ENCODE data around the gene PARD6G. TPM values are rescaled to one million over a fixed set of nuclear protein-coding genes. Genes with fewer than 3 reads are reported as not detected.

PARD6G gene
- total and polyA plus RNA-seq, 2 of the 13 experiments (the other 11 are each of a cell fraction or from before 2014, with no cell fraction given): 3.6 to 7.4 TPM

- CTCF ChIA-PET (ENCODE audit: low intra/inter-chr PET ratio, low total read pairs): no interaction called here
- H3K9ac ChIP-seq (ENCODE audit: insufficient read depth, low read depth, low read length): no peak overlapping the region
- POLR2A ChIA-PET: no interaction called here
- no peak overlapping the region for H3K4me2 ChIP-seq (ENCODE audit: low read depth, low read length)
- TF ChIP-seq CREM (IDR thresholded peaks at IDR 0.05) (no peak), CREM (CRISPR knock-in tag; IDR thresholded peaks at IDR 0.05) (no peak), FOXC1 (CRISPR knock-in tag; IDR thresholded peaks at IDR 0.05; ENCODE audit: borderline replicate concordance) (no peak), HNF4G (IDR thresholded peaks at IDR 0.05; ENCODE audit: borderline replicate concordance, low read depth, low read length) (no peak), HNF4G (CRISPR knock-in tag; IDR thresholded peaks at IDR 0.05; ENCODE audit: borderline replicate concordance, low read depth) (no peak), SETDB1 (CRISPR knock-in tag; IDR thresholded peaks at IDR 0.05; ENCODE audit: borderline replicate concordance) (no peak), ZNF350 (CRISPR knock-in tag; IDR thresholded peaks at IDR 0.05; ENCODE audit: borderline replicate concordance, low read depth) (no peak), YEATS4 (CRISPR knock-in tag; IDR thresholded peaks at IDR 0.05; ENCODE audit: borderline replicate concordance) (no peak), FOSL1 (CRISPR knock-in tag; IDR thresholded peaks at IDR 0.05; ENCODE audit: borderline replicate concordance) (no peak), ZFP36L1 (CRISPR knock-in tag; IDR thresholded peaks at IDR 0.05) (no peak), TAF15 (IDR thresholded peaks at IDR 0.05; ENCODE audit: low read depth, low read length, poor library complexity, severe bottlenecking) (no peak), ARNT2 (CRISPR knock-in tag; IDR thresholded peaks at IDR 0.05; ENCODE audit: low read depth) (no peak), TARDBP (CRISPR knock-in tag; IDR thresholded peaks at IDR 0.05) (no peak), ZNF737 (CRISPR knock-in tag; IDR thresholded peaks at IDR 0.05; ENCODE audit: borderline replicate concordance) (no peak), ZNF670 (CRISPR knock-in tag; IDR thresholded peaks at IDR 0.05; ENCODE audit: borderline replicate concordance) (no peak), MEF2D (CRISPR knock-in tag; IDR thresholded peaks at IDR 0.05) (no peak), ATRX (CRISPR knock-in tag; IDR thresholded peaks at IDR 0.05; ENCODE audit: borderline replicate concordance) (no peak)
- TF ChIP-seq, protein P1, sequence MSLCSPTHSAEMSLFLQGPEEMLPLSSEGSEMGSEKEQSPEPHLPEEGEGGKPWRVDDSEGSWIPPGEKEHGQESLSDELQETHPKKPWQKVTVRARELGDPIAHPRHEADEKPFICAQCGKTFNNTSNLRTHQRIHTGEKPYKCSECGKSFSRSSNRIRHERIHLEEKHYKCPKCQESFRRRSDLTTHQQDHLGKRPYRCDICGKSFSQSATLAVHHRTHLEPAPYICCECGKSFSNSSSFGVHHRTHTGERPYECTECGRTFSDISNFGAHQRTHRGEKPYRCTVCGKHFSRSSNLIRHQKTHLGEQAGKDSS (CRISPR knock-in tag; IDR thresholded peaks at IDR 0.05; ENCODE audit: borderline replicate concordance, low read depth): no peak
- H2AFZ ChIP-seq (ENCODE audit: low read length): no peak overlapping the region
- DNase-seq (ENCODE audit: low spot score) (no peak), FAIRE-seq (no peak), ATAC-seq (no peak)
- no peak overlapping the region for H3K4me3 ChIP-seq (replicated peaks in 1 of 3; ENCODE audit: insufficient read depth in 1 of 3, low read depth in 2 of 3, low read length in 3 of 3)
- no peaks in the 10 kb centered on the region for H3K27me3 ChIP-seq (ENCODE audit: control insufficient read depth in 1 of 2, insufficient read depth in 2 of 2, low read length in 2 of 2)
- 100% methylated on average over 4 of the region's 7 CpGs for WGBS (ENCODE audit: low lambda C conversion rate)
- intact Hi-C loops (cut with micrococcal nuclease; ENCODE audit: unreplicated experiment) (no loop called here), in situ Hi-C loops (cut with HindIII; ENCODE audit: extremely low pct_ligation_motif_present, low pct_unique_long_range_greater_than_20kb) (no loop called here)
- no peaks in the 10 kb centered on the region for H3K4me1 ChIP-seq (ENCODE audit: insufficient read depth, low read length)
- no TSS peak for BruUV-seq (replicated peaks)
- peaks cover 8% of the 10 kb centered on the region for H3K9me3 ChIP-seq (ENCODE audit: low read length)
- H3K36me3 ChIP-seq (replicated peaks in 1 of 2; ENCODE audit: control insufficient read depth in 1 of 2, insufficient read depth in 2 of 2, low read length in 2 of 2): peaks cover 0 to 8% of the 10 kb centered on the region in 2 experiments; a peak in 1 of 5 replicates
- peaks cover 4% of the 10 kb centered on the region; the same call in 1 of the 2 replicates for H4K20me1 ChIP-seq (ENCODE audit: insufficient read depth, low read length)
- H3K27ac ChIP-seq (ENCODE audit: extremely low read length, insufficient read depth, low read length): no peak overlapping the region
- peaks cover 2% of the 10 kb centered on the region for H3K79me2 ChIP-seq (ENCODE audit: insufficient read depth, low read length)
Observed at GRCh38 chr18:80161781-80162417, 85.4 kb downstream of the PARD6G start.

Measured in HepG2 (cell line).